ENCODE results near the gene TMEM87B. TPM values are rescaled to one million over a fixed set of nuclear protein-coding genes. Genes with fewer than 3 reads are reported as not detected.

The TMEM87B gene
- total and polyA plus RNA-seq, 7 donors = 1.7 to 6.0 (median 3.2) TPM

GRCh38 chr2:112147382-112148168 lies 92.5 kb downstream of the TMEM87B start:
- Histone ChIP-seq H3K27me3 (ENCODE audit: insufficient read depth in 3 of 3, low read length in 2 of 3) (peaks cover 0 to 26% (median 0%) of the 10 kb centered on the region in 3 donors), H3K4me3 (no peak overlapping the region), H3K27ac (peak overlapping the region; percentile 30), H3K4me1 (no peaks in the 10 kb centered on the region), H3K9me3 (no peaks in the 10 kb centered on the region), H3K36me3 (ENCODE audit: insufficient read depth in 1 of 2, low read depth in 1 of 2) (no peaks in the 10 kb centered on the region)
- intact Hi-C loops (cut with DNase I) = no loop called here
- DNase-seq (no peak), ATAC-seq (no peak)
- 52 to 70% (median 53%) methylated on average over 17 of the region's 17 CpGs for WGBS, 3 donors
- TF ChIP-seq CTCF (IDR thresholded peaks at IDR 0.05) = no peak

- no peaks in the 10 kb centered on the region for H3K9me3 ChIP-seq
- H3K4me3 ChIP-seq = no peak overlapping the region
- 28 to 42% (median 31%) methylated on average over 2 of the region's 2 CpGs for WGBS, 3 donors
- ATAC-seq = no peak
- H3K27me3 ChIP-seq (ENCODE audit: insufficient read depth in 3 of 3, low read length in 2 of 3) = peaks cover 0 to 23% (median 0%) of the 10 kb centered on the region in 3 donors
- H3K27ac ChIP-seq = peak overlapping the region; percentile 30
- intact Hi-C loops (cut with DNase I) = no loop called here
- no peak for DNase-seq
- no peaks in the 10 kb centered on the region for H3K36me3 ChIP-seq (ENCODE audit: insufficient read depth in 1 of 2, low read depth in 1 of 2)
- TF ChIP-seq CTCF (IDR thresholded peaks at IDR 0.05) = no peak
- H3K4me1 ChIP-seq = no peaks in the 10 kb centered on the region
These were observed 93.4 kb downstream of the TMEM87B start for GRCh38 chr2:112148477-112148876.

GRCh38 chr2:112149194-112149593 lies 94.1 kb downstream of the TMEM87B start:
- intact Hi-C loops (cut with DNase I) = no loop called here

GRCh38 chr2:112149866-112150435 lies 94.9 kb downstream of the TMEM87B start:
- no peak for DNase-seq
- no peak for TF ChIP-seq CTCF (IDR thresholded peaks at IDR 0.05)
- intact Hi-C loops (cut with DNase I) = no loop called here
- Histone ChIP-seq H3K4me3 (no peak overlapping the region), H3K4me1 (no peaks in the 10 kb centered on the region), H3K27ac (peak overlapping the region; percentile 16), H3K36me3 (ENCODE audit: insufficient read depth in 1 of 2, low read depth in 1 of 2) (no peaks in the 10 kb centered on the region), H3K27me3 (ENCODE audit: insufficient read depth in 3 of 3, low read length in 2 of 3) (peaks cover 0 to 23% (median 0%) of the 10 kb centered on the region in 3 donors), H3K9me3 (no peaks in the 10 kb centered on the region)
- 56 to 69% (median 62%) methylated on average over 7 of the region's 7 CpGs for WGBS, 3 donors
- peak in 1 of 4 donors; percentile 34 for ATAC-seq

More at GRCh38 chr2:112149194-112149593, 94.1 kb downstream of the TMEM87B start:
- no peak for TF ChIP-seq CTCF (IDR thresholded peaks at IDR 0.05)
- peaks cover 0 to 23% (median 0%) of the 10 kb centered on the region in 3 donors for H3K27me3 ChIP-seq (ENCODE audit: insufficient read depth in 3 of 3, low read length in 2 of 3)
- no peak overlapping the region for H3K4me3 ChIP-seq
- H3K36me3 ChIP-seq (ENCODE audit: insufficient read depth in 1 of 2, low read depth in 1 of 2) = no peaks in the 10 kb centered on the region
- H3K4me1 ChIP-seq = no peaks in the 10 kb centered on the region
- H3K9me3 ChIP-seq = no peaks in the 10 kb centered on the region
- no peak for DNase-seq
- no peak overlapping the region for H3K27ac ChIP-seq
- 48 to 69% (median 53%) methylated on average over 5 of the region's 5 CpGs for WGBS, 3 donors
- no peak for ATAC-seq
